K562 treated with DMSO at 1 percent for 24 hours (cell line): ENCODE data around the gene PDK2. TPM values are rescaled to one million over a fixed set of nuclear protein-coding genes. Genes with fewer than 3 reads are reported as not detected.

Source experiments
- total RNA-seq: library from RNA; unstranded; fragments of 300-600 nt; gene quantifications from 2 replicates; pipeline ENCODE4 v1.2.3, GENCODE V29; 2022; ENCODE audit warnings: low read depth; ENCODE audit not compliant: insufficient read depth

The PDK2 gene
- total RNA-seq = 0.92 and 2.0 TPM in 2 replicates

GRCh38 chr17:50094753-50095619 lies at the start of gene PDK2:
Gene PDK2 (plus strand): TSS chr17:50095351. CDS start chr17:50095436, 85 bp downstream.

DNA sequence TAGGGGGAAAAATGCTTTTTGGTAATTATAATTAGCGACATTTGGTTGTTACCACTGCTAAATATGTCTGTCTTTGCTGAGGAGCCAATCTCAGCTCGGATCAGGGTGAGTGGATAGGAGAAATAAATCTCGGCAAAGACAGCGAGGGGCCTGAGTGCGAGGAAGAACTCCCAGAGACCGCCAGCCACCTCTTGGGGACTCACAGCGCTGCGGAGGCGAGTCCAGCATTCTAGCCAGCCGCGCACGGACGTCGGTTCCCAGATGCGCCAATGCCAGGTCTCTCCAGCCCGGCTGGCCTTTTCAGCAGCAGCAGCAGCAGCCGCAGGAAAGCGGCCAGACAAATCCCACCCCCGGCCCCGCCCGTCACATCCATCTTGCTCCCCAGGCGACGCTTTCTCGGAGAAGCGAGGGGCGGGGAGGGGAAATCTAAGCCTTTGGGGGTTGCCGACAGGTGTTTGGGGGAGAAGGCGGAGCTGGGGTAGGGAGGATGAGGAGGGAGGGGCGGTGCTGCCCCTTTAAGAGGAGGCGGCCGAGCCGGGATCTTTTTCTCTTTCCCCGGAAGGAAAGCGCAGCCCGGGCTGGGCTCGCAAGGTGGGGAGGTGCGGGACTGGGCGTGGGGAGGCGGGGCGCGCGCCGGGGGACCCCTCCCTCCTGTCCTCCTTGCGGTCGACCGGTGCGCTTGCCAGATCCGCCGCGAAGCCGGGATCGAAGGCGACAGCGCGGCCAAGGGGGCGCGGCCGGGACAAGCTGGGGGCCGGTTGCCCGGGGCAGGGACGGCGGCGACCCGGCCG lies 39.5 kb upstream of the PDK2 start, which contains the start of gene ITGA3:
TSS of gene ITGA3 (plus strand) at position 685 of the 791 bp plus-strand sequence. CDS start 330 bp downstream, outside the sequence.

GRCh38 chr17:50129728-50130558 lies 34.8 kb downstream of the PDK2 start, which contains the start of gene SAMD14:
Gene SAMD14 (minus strand): TSS chr17:50130160. CDS start chr17:50124959, 5,201 bp downstream.

GRCh38 chr17:50150354-50151040 lies 55.3 kb downstream of the PDK2 start, which contains the start of gene PPP1R9B:
Gene PPP1R9B (minus strand): TSS chr17:50150677. CDS start chr17:50150513, 164 bp downstream.

Other genes starting within 250 kb of the PDK2 start
- gene TAC4, start 247.3 kb upstream of the PDK2 start, total RNA-seq = not detected in 2 replicates
- gene DLX4, start 126.2 kb upstream of the PDK2 start, total RNA-seq = 7.1 and 7.3 TPM in 2 replicates
- gene DLX3, start 100.1 kb upstream of the PDK2 start, total RNA-seq = not detected in 2 replicates
- gene ITGA3, start 39.2 kb upstream of the PDK2 start, total RNA-seq = 2.2 and 2.4 TPM in 2 replicates
- 0.14 and 0.30 TPM in 2 replicates for gene SAMD14, start 34.8 kb downstream of the PDK2 start, total RNA-seq
- gene PPP1R9B, start 55.3 kb downstream of the PDK2 start, total RNA-seq = 42.0 and 44.4 TPM in 2 replicates
- not detected in 2 replicates for gene SGCA, start 70.7 kb downstream of the PDK2 start, total RNA-seq
- 3.7 and 4.8 TPM in 2 replicates for gene COL1A1, start 106.3 kb downstream of the PDK2 start, total RNA-seq
- 1.8 and 3.5 TPM in 2 replicates for gene TMEM92, start 179.1 kb downstream of the PDK2 start, total RNA-seq